Ishikawa (cell line): ENCODE data around the gene COX18.

ENCODE experiments used
- YY1 ChIP-seq: IDR thresholded peaks from 2 replicates; pipeline ENCODE4 v1.6.1; 2012; ENCODE audit warnings: low read depth
- TF ChIP-seq, protein P1 (sequence below): IDR thresholded peaks from 2 replicates; pipeline ENCODE4 v1.6.1; 2012

DNA sequence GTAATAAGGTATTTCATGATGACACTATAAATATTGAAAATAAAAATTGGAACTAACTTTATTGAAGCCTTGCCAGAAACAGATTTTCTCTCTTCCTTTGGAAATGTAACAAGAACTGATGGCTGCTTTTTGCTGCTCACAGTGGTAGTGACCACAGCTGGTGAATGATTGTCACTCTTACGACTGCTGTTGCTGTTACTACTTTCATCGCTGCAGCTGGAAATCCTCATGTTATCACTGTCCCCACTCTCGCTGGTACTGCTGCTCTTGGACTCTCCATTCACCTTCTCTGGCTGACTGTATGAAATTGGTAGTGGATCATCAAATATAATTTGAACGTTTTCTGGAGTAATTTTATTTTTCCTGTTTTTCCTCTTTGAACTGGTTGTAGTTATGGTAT is 28.5 kb upstream of the COX18 start:
- no peak for TF ChIP-seq YY1
- TF ChIP-seq, protein P1, sequence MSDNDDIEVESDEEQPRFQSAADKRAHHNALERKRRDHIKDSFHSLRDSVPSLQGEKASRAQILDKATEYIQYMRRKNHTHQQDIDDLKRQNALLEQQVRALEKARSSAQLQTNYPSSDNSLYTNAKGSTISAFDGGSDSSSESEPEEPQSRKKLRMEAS = no peak
